PC-9 (cell line): ENCODE results near the gene MYMK. TPM values are rescaled to one million over a fixed set of nuclear protein-coding genes. Genes with fewer than 3 reads are reported as not detected.

Experiments used
- BruUV-seq: library from RNA; stranded (reverse); fragments of 400-500 nt; replicated peaks from 2 replicates; lab custom pipeline; 2021; lab: Mats Ljungman, UMichigan
- CTCF ChIA-PET: fragments of 300-600 bp; sonication (Branson Sonifier 250); formaldehyde crosslinking; loops from one replicate; lab custom pipeline; 2022; ENCODE audit warnings: antibody characterized with exemption; lab: Charles Lee
- POLR2A ChIA-PET: fragments of 300-600 bp; sonication (Branson Sonifier 250); formaldehyde crosslinking; loops from one replicate; lab custom pipeline; 2022; ENCODE audit warnings: antibody characterized with exemption; ENCODE audit not compliant: unreplicated experiment; lab: Charles Lee
- DNase-seq, 2 experiments: peaks; one replicate each; pipeline versions ENCODE4 v3.0.0 to v3.0.0-alpha.2; 2015 to 2022; ENCODE audit warnings: mixed read lengths in 1 of 2
- H2AFZ ChIP-seq: fragments of 200-600 bp; sonication (generic); 2 replicates; pipeline ENCODE4 v1.8.1; 2017; ENCODE audit warnings: antibody characterized with exemption
- H3F3A ChIP-seq: fragments of 200-600 bp; sonication (generic); 2 replicates; pipeline ENCODE4 v1.8.1; 2017; ENCODE audit warnings: antibody characterized with exemption, mild to moderate bottlenecking, low read depth; ENCODE audit not compliant: insufficient read depth
- H3K27ac ChIP-seq: fragments of 200-600 bp; sonication (generic); 2 replicates; pipeline ENCODE4 v1.6.1; 2016; ENCODE audit warnings: mixed run types
- H3K27me3 ChIP-seq: fragments of 200-600 bp; sonication (generic); 2 replicates; pipeline ENCODE4 v1.6.1; 2016; ENCODE audit warnings: low read depth, mixed run types; ENCODE audit not compliant: insufficient read depth
- H3K36me3 ChIP-seq: fragments of 200-600 bp; sonication (generic); 2 replicates; pipeline ENCODE4 v1.6.1; 2016; ENCODE audit warnings: low read depth, mixed run types
- H3K4me1 ChIP-seq: fragments of 200-600 bp; sonication (generic); replicated peaks from 2 replicates; pipeline ENCODE4 v1.6.1; 2016; ENCODE audit warnings: mixed run types; ENCODE audit not compliant: insufficient read depth
- H3K4me2 ChIP-seq: fragments of 200-600 bp; sonication (generic); 2 replicates; pipeline ENCODE4 v1.6.1; 2017; ENCODE audit warnings: mixed run types
- H3K4me3 ChIP-seq: fragments of 200-600 bp; sonication (generic); 2 replicates; pipeline ENCODE4 v1.6.1; 2016; ENCODE audit warnings: mixed run types
- H3K79me2 ChIP-seq: fragments of 200-600 bp; sonication (generic); 2 replicates; pipeline ENCODE4 v1.6.1; 2017; ENCODE audit warnings: low read depth, mixed run types
- H3K9me2 ChIP-seq: fragments of 200-600 bp; sonication (generic); 2 replicates; pipeline ENCODE4 v1.8.1; 2017; ENCODE audit warnings: mild to moderate bottlenecking; ENCODE audit not compliant: insufficient read depth
- H3K9me3 ChIP-seq: fragments of 200-600 bp; sonication (generic); 2 replicates; pipeline ENCODE4 v1.8.1; 2016; ENCODE audit warnings: low read depth; ENCODE audit not compliant: insufficient read depth
- H4K20me1 ChIP-seq: fragments of 200-600 bp; sonication (generic); 2 replicates; pipeline ENCODE4 v1.8.1; 2017; ENCODE audit not compliant: insufficient read depth
- CTCF ChIP-seq: fragments of 200-600 bp; sonication (generic); conservative IDR thresholded peaks from 2 replicates; pipeline ENCODE4 v1.6.1; 2017; ENCODE audit warnings: mixed run types, antibody characterized with exemption, mild to moderate bottlenecking, moderate library complexity
- EZH2 ChIP-seq: fragments of 200-600 bp; sonication (generic); IDR thresholded peaks from 2 replicates; pipeline ENCODE4 v1.8.0; 2017; ENCODE audit warnings: antibody characterized with exemption, low read depth
- intact Hi-C: fragments of 100-400 bp; cut with micrococcal nuclease; formaldehyde crosslinking; loops from one replicate; pipeline ENCODE4 v1.10.0; 2022; ENCODE audit not compliant: unreplicated experiment
- total RNA-seq: library from RNA; stranded (reverse); gene quantifications from 2 replicates; pipeline ENCODE4 v1.2.3, GENCODE V29; 2021

Gene MYMK
- total RNA-seq, 1 experiment from 2014 or later: not detected

DNA sequence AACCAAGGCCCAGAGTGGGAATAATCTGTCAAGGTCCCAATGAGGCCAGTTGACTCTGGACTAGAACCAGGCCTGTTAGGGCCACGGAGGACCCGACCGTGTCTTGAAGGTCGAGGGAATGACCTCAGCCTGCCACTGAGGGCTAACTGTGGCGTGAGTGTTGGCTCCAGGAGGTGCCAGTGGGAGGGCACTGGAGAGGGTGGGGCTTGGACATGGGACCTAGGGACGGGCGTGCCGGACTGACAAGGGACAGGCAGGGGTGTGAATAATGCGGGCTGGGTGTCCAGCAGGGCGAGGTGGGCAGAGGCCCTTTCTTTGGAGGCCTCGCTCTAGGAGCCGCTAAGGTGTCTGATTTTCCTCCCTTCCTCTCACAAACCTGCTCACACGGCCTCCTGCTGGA lies 17.2 kb upstream of the MYMK start:
- H3F3A ChIP-seq: no peaks in the 10 kb centered on the region
- CTCF ChIA-PET: no interaction called here

DNA sequence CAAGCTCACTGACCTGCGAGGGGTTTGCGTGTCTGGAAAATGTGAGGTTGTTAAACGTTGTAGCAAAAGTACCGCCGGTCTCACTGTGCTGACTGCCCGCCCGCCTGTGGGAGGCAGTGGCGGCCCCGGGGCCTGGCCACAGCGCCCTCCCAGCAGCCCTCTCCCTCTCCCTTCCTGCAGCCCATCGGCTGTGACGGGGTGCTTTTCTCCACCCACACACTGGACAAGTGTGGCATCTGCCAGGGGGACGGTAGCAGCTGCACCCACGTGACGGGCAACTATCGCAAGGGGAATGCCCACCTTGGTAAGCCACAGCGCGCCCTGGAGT lies 15.9 kb upstream of the MYMK start:
- no peak overlapping the region for H3K4me3 ChIP-seq
- POLR2A ChIA-PET: no interaction called here
- H3K27me3 ChIP-seq: peaks cover 97% of the 10 kb centered on the region
- H3F3A ChIP-seq: no peaks in the 10 kb centered on the region
- no peaks in the 10 kb centered on the region for H3K79me2 ChIP-seq
- no peaks in the 10 kb centered on the region for H3K36me3 ChIP-seq
- BruUV-seq: no TSS peak
- no peaks in the 10 kb centered on the region for H3K9me3 ChIP-seq
- peaks cover 4% of the 10 kb centered on the region; the same call in 1 of the 2 replicates for H4K20me1 ChIP-seq
- intact Hi-C loops: no loop called here
- no peak for TF ChIP-seq CTCF
- no peak for TF ChIP-seq EZH2
- CTCF ChIA-PET: no interaction called here
- H3K9me2 ChIP-seq: no peaks in the 10 kb centered on the region
- H3K27ac ChIP-seq: no peak overlapping the region
- H3K4me1 ChIP-seq: no peaks in the 10 kb centered on the region
- no peak for DNase-seq
- H3K4me2 ChIP-seq: no peak overlapping the region
- no peak overlapping the region for H2AFZ ChIP-seq

More for the DNA sequence above, 17.2 kb upstream of the MYMK start:
- POLR2A ChIA-PET: no interaction called here
- TF ChIP-seq EZH2 (no peak), CTCF (no peak)
- DNase-seq: no peak
- Histone ChIP-seq H3K4me3 (no peak overlapping the region), H3K27me3 (peaks cover 94% of the 10 kb centered on the region), H3K9me2 (no peaks in the 10 kb centered on the region), H3K27ac (no peak overlapping the region), H3K4me2 (no peak overlapping the region), H3K36me3 (no peaks in the 10 kb centered on the region), H3K79me2 (no peaks in the 10 kb centered on the region), H3K9me3 (no peaks in the 10 kb centered on the region), H3K4me1 (no peaks in the 10 kb centered on the region), H4K20me1 (peaks cover 2% of the 10 kb centered on the region; the same call in 1 of the 2 replicates), H2AFZ (no peak overlapping the region)
- no TSS peak for BruUV-seq
- intact Hi-C loops: no loop called here

- POLR2A ChIA-PET: interaction anchor here (1.0 kb wide), 1 partner anchor 175 kb away, joined by 3 read pairs; no protein-coding TSS in a partner anchor
- H3K27me3 ChIP-seq: peaks cover 95% of the 10 kb centered on the region
- H3K9me2 ChIP-seq: no peaks in the 10 kb centered on the region
- no peak overlapping the region for H3K4me3 ChIP-seq
- H3K36me3 ChIP-seq: no peaks in the 10 kb centered on the region
- BruUV-seq: no TSS peak
- CTCF ChIA-PET: no interaction called here
- H4K20me1 ChIP-seq: peaks cover 4% of the 10 kb centered on the region; the same call in 1 of the 2 replicates
- H3K79me2 ChIP-seq: no peaks in the 10 kb centered on the region
- no peak for DNase-seq
- TF ChIP-seq EZH2 (no peak), CTCF (no peak)
- no peaks in the 10 kb centered on the region for H3K9me3 ChIP-seq
- no peak overlapping the region for H2AFZ ChIP-seq
- intact Hi-C loops: no loop called here
- no peak overlapping the region for H3K4me2 ChIP-seq
- no peak overlapping the region for H3K27ac ChIP-seq
- no peaks in the 10 kb centered on the region for H3F3A ChIP-seq
- no peaks in the 10 kb centered on the region for H3K4me1 ChIP-seq
Measured at GRCh38 chr9:133539991-133540697, 15.4 kb upstream of the MYMK start.
